OCI-LY3 (cell line): Measurements from ENCODE around the gene OPA3.

ENCODE experiments used
- EZH2phosphoT487 ChIP-seq: fragments of 200-600 bp; shearing (Covaris generic); IDR thresholded peaks from 2 replicates; pipeline ENCODE4 v1.6.1; 2018; ENCODE audit warnings: antibody characterized with exemption, mixed run types, low read depth
- TF ChIP-seq, protein P1 (sequence below): fragments of 200-600, 300-600 bp; sonication (generic); IDR thresholded peaks from 2 replicates; pipeline ENCODE4 v1.5.1; 2014; ENCODE audit warnings: antibody characterized with exemption, low read length, low read depth

DNA sequence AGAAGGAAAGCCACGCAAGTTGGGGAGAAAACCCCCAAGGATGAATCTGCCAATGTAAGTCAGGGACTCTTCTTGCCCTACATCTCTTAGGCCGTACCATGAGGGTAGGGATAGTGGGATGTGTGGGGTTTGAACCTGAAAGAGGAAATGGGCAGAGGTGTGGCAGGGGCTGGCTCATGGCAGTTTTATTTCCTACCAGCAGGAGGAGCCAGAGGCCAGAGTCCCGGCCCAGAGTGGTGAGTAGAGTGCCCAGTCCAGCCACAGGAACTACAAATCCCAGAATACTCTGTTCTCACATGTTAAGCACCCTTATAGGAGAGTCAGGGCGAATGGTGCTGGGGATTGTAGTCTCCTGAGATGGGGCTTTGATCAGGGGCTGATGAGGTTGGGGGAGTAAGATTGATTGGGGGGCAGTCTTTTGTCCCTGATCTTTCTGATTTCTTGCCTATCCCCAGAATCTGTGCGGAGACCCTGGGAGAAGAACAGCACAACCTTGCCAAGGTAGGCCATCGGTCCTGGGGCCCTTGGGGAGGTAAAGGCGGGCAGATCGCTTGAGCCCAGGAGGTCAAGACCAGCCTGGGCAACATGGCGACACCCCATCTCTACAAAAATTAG, 60.9 kb downstream of the OPA3 start:
- TF ChIP-seq, protein P1, sequence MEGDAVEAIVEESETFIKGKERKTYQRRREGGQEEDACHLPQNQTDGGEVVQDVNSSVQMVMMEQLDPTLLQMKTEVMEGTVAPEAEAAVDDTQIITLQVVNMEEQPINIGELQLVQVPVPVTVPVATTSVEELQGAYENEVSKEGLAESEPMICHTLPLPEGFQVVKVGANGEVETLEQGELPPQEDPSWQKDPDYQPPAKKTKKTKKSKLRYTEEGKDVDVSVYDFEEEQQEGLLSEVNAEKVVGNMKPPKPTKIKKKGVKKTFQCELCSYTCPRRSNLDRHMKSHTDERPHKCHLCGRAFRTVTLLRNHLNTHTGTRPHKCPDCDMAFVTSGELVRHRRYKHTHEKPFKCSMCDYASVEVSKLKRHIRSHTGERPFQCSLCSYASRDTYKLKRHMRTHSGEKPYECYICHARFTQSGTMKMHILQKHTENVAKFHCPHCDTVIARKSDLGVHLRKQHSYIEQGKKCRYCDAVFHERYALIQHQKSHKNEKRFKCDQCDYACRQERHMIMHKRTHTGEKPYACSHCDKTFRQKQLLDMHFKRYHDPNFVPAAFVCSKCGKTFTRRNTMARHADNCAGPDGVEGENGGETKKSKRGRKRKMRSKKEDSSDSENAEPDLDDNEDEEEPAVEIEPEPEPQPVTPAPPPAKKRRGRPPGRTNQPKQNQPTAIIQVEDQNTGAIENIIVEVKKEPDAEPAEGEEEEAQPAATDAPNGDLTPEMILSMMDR, result peak; percentile 94
- no peak for TF ChIP-seq EZH2phosphoT487
